Measurements from ENCODE around the gene VSTM2B.

VSTM2B gene

GRCh38 chr19:29497241-29497640 lies 28.6 kb upstream of the VSTM2B start:
- DNase-seq, result no peak

GRCh38 chr19:29497686-29498436 lies 27.9 kb upstream of the VSTM2B start:
- no peak for DNase-seq

DNA sequence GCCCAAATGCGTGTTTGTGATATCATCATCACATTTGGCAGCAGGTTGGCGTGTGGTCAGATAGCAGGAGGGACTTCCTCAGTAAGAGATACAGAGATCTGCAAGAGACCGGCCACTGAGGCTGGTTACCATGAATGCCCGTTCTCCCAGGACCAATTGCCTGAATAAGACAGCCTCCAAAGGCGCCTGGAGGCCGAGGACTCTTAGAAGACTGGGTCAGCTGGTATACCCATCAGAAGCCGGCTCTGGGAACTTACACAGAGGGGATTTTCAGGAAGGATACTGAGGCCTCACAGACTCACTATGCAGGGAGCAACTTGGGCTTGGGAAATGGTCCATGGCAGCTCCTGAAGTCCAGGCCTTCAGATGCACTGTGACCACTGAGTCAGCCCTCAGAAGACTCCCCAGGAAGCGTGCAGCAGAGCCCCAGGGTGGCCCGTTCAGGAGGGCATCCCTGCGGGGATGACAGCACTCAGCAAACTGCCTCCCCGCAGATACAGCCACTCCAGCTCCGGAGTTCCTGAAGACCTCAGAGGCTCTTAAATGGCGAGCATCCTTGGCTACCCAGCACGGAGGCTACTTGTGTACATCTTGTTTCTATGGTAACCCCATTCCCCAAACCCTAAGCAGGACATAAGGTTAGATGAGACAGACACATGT lies 26.4 kb upstream of the VSTM2B start:
- DNase-seq, result no peak

DNA sequence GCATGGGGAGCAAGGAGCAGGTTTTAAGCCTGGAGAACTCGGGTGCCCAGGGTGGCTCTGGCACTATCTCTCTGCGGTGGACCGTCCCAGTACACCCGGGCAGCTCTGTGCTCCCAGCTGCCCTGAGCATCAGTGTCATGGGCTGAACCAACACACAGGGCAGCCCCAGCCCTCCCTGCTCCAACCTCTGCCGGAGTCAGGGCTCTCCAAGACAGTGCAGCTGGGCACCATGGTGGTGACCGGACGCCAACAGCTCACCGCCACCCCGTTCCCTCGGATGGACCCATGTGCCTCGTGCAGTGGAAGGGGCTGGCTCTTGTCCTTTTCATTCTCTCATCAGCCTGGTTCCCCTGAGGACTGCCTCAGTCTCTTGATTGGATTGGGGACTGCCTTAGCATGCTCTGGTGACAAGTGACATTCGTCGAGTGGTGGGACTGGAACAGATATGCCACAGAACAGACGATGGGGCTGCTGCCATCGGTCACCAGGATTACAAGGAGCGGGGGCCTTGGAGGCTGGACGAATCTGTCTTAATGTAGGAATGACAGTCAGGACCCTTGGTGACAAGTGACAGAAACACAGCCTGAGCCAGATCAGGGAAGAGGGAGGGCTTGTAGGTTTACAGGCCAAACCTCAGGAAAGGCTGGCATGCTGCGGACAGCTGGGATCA lies 25.7 kb upstream of the VSTM2B start:
- no peak for DNase-seq

- DNase-seq, result no peak
Observed at GRCh38 chr19:29501816-29502580, 23.8 kb upstream of the VSTM2B start.

DNA sequence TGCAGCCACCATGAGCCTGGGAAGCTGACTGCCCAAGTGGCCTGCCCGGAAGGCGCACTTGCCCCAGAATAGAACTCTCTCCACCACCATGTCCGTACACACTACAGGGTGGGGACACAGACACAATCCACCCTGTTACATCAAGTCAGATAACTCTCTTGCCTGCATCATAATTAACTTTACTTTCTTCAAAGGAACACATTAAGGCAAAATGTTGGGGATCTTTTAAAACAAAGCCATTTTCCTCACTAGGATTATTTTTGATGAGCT lies 23.3 kb upstream of the VSTM2B start:
- DNase-seq, result no peak

- DNase-seq, result no peak
Observed at GRCh38 chr19:29503140-29503758, 22.5 kb upstream of the VSTM2B start.

- DNase-seq, result no peak
Observed at GRCh38 chr19:29503785-29504184, 22.0 kb upstream of the VSTM2B start.

DNA sequence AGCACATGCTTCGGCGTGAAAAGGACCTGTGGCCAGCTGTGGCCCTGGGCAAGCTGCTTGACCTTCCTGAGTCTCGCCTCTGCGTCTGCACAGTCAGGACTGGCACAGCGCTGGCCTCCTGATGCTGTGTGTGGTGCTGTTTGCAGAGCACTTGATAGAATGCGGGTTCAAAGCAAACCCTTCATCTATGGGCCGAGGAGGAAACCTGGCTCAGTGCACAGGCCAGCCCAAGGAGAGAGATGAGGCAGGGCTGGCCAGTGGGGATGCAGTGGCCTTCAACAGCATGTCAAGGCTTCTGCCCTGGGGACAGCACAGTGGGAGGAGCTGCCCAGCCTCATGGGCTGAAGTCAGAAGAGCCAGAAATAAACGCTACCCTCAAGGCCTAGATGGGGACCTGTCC lies 21.3 kb upstream of the VSTM2B start:
- no peak for DNase-seq

DNA sequence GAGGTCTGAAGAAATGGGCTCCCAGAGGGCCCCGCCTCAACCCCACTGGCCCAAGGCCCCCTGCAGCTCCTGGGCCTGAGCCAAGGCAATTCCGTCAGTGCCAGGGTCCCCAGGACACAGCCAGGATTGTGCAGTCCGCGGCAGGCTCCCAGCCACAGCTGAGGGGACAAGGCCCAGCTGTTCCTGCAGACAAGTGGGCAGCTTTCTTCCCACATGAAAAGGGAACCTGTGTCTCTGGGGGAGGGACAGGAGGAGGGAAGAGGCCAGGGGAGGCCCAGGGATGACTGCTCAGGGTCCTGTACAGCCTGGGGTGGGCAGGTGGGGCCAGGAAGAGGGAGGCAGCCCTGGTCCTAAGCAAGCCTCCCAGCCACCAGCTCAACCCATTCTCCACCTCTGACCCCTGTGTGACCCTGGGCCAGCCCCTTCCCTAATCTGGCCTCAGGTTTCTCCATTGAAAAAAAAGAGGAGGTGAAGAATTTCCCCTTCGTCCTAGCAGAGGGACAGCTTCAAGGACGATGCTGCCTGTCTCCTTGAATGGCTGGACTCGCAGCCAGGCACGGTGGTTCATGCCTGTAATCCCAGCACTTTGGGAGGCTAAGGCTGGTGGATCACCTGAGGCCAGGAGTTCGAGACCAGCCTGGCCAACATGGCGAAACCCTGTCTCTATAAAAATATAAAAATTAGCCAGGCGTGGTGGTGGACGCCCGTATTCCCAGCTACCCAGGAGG lies 20.5 kb upstream of the VSTM2B start:
- DNase-seq, result no peak

GRCh38 chr19:29506619-29506911 lies 19.2 kb upstream of the VSTM2B start:
- no peak for DNase-seq

DNA sequence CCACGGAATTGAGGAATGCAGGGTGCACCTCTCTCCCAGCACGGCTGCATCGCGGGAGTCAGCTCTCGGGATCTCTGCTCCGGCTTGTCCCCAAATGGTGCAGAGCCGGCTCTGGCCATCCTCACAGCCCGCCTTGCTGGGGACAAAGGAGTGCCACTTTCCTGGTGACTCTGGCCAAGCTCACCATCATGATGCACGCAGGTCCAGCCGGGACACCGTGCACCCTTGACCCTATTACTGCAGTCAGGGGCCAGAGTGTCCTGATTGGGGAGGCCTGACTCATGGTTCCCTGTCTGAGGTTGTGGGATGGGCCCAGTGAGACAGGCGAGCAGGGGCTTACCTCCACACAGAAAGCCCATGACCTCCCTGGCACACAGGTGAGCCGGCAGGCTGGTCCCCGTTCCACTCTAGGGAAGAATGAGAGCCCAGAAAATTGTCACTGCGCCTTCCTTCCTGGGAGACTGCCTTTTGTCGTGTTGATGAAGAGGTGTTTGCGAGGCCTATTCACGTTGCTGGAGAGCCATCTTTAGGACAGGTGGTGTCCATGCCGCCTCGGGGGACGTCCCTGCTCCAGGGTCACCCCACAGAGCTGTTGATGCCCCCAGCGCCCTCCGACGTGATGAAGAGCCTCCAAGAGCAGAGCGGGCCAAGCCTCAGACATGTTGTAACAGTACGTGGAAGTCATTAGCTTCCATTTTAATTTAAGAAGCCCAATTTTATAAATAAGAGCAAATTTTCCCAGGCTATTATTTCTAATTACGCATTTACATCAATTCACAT lies 18.5 kb upstream of the VSTM2B start:
- DNase-seq, result no peak

DNA sequence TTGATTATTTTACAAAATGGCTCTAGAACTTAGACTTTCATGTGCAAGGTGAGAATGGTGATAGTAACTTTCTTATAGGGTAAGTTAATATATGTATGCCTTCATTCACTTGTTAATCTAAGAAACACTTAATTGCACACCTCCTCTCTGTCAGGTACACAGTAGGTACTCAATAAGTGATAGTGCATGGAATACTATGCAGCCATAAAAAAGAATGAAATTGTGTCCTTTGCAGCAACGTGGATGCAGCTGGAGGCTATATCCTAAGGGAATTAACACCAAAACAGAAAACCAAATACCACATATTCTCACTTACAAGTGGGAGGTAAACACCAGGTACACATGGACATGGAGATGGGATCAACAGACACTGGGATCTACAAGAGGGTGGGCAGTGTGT lies 17.6 kb upstream of the VSTM2B start:
- no peak for DNase-seq

- DNase-seq, result no peak
Observed at GRCh38 chr19:29509456-29509855, 16.3 kb upstream of the VSTM2B start.

DNA sequence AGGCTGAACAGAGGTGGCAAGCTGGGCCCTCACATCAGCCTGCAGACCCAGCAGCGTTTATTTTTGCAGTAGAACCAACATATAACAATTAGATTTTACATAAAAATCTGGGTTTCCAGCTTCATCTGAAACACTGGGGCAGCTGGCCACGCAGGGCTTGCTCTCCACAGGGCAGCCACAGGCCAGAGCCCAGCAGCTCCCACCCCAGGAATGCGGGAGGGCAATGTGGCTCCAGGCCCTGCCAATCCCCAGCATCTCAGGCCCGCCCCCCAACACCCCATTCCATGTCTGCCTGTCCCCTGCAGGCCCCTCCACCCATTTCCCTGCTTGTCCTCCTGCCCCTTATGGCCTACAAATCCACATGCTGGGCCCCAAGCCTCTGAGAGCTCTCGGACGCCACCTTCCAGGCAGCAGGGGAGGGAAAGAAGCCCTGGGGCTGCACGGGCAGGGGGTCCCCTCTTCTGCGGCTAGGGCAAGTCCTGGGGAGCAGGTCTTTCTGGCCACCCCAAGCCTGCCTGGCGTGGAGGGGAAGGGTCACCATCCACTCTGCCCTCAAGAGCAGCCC lies 15.0 kb upstream of the VSTM2B start:
- no peak for DNase-seq

- no peak for DNase-seq
Observed at GRCh38 chr19:29511768-29512167, 14.0 kb upstream of the VSTM2B start.

DNA sequence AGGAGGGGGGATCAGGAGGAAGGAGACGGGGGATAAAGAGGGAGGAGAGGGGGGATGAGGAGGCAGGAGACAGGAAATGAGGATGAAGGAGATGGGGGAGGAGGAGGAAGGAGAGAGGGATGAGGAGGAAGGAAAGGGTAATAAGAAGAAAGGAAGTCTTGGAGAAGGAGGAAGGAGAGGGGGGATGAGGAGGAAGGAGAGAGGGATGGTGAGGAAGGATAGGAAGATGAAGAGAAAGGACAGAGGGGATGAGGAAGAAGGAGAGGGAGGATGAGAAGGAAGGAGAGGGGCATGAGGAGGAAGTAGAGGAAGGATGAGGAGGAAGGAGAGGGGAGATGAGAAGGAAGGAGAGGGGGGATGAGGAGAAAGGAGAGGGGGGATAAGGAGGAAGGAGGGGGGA lies 13.0 kb upstream of the VSTM2B start:
- DNase-seq, result no peak

- DNase-seq, result no peak
Observed at GRCh38 chr19:29514525-29515232, 11.1 kb upstream of the VSTM2B start.

GRCh38 chr19:29515233-29515619 lies 10.6 kb upstream of the VSTM2B start:
- DNase-seq, result no peak

DNA sequence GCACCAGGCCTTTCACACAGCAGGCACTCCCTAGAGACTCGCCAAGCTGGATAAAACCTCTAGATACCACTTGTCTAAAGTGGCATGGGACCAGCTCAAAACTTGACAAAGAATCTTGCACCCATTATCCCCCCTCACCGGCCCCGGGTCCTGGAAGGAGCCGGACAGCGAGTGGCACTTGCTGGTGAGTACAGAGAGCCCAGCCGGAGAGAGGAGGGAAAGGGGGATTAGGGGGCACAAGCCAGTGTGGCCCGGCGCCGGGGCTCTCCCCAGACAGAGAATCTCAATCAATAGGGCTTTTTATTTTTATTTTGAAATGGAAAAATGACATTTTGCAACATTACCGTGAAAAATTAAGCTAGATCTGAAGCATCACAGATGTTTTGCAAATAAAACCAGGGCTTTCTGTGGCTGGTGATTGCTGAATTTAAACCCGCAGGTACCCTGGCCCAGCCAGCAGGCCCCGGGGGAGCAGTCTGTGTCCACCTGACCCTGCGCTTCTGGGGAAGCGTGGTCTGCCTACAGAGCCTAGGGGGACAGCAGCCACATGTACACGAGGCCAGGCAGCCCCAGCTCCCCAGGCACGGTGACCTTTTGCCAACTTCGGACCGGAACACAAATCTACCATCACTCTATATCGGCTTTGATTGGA lies 10.0 kb upstream of the VSTM2B start:
- DNase-seq, result no peak

DNA sequence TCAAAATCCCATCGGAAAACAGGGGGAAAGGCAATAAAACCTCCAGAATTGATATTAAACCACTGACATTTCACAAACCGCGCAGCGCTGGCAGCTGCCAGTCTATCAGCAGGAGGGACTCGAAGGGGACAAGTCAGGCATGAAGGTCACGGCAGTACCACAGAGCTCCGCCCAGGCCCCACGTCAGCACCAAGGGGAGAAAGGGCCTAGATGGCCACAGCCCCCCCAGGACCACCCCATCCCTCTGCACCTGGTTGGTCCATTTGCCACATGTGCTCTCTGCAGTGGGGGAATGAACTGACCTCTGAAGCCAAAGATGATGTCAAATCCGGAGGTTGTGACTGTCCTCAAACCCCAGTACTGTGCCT lies 9.5 kb upstream of the VSTM2B start:
- DNase-seq, result no peak
